Loucy (cell line): ENCODE results near the gene GABRB2.

Experiments used
- H2AFZ ChIP-seq: fragments of 200-600 bp; sonication (generic); 2 replicates; pipeline ENCODE4 v1.6.0; 2016; ENCODE audit warnings: antibody characterized with exemption, mild to moderate bottlenecking, low read length, moderate library complexity
- H3F3A ChIP-seq: fragments of 200-600 bp; 2 replicates; pipeline ENCODE4 v1.6.0; 2016; ENCODE audit warnings: antibody characterized with exemption, low read depth, mild to moderate bottlenecking
- H3K27me3 ChIP-seq: fragments of 200-600 bp; sonication (generic); 2 replicates; pipeline ENCODE4 v1.6.1; 2014; ENCODE audit warnings: low read length, mild to moderate bottlenecking; ENCODE audit not compliant: insufficient read depth, poor library complexity, severe bottlenecking
- H3K36me3 ChIP-seq: fragments of 200-600 bp; sonication (generic); 2 replicates; pipeline ENCODE4 v1.6.1; 2016; ENCODE audit warnings: low read length; ENCODE audit not compliant: insufficient read depth
- H3K4me1 ChIP-seq: fragments of 200-600 bp; sonication (generic); 2 replicates; pipeline ENCODE4 v1.5.1; 2014; ENCODE audit warnings: low read length, mild to moderate bottlenecking; ENCODE audit not compliant: insufficient read depth, poor library complexity, severe bottlenecking
- H3K4me2 ChIP-seq: fragments of 200-600 bp; sonication (generic); 2 replicates; pipeline ENCODE4 v1.6.0; 2014; ENCODE audit warnings: antibody characterized with exemption, low read length, low read depth, mild to moderate bottlenecking; ENCODE audit not compliant: poor library complexity, severe bottlenecking
- H3K4me3 ChIP-seq: fragments of 200-600 bp; sonication (generic); 2 replicates; pipeline ENCODE4 v1.5.1; 2014; ENCODE audit warnings: low read length, mild to moderate bottlenecking, mixed read lengths; ENCODE audit not compliant: poor library complexity, severe bottlenecking
- H3K79me2 ChIP-seq: fragments of 200-600 bp; sonication (generic); 2 replicates; pipeline ENCODE4 v1.6.1; 2014; ENCODE audit warnings: low read length; ENCODE audit not compliant: insufficient read depth
- H3K9ac ChIP-seq: fragments of 200-600 bp; sonication (generic); 2 replicates; pipeline ENCODE4 v1.6.0; 2014; ENCODE audit warnings: mild to moderate bottlenecking, low read depth, low read length, moderate library complexity; ENCODE audit not compliant: poor library complexity, severe bottlenecking
- H3K9me2 ChIP-seq: fragments of 200-600 bp; sonication (generic); replicated peaks from 2 replicates; pipeline ENCODE4 v1.6.1; 2016; ENCODE audit warnings: low read depth, low read length, mixed read lengths
- H3K9me3 ChIP-seq: fragments of 200-600 bp; sonication (generic); 2 replicates; pipeline ENCODE4 v1.6.1; 2014; ENCODE audit warnings: mild to moderate bottlenecking, antibody characterized with exemption, low read length, low read depth; ENCODE audit not compliant: insufficient read depth
- H4K20me1 ChIP-seq: fragments of 200-600 bp; sonication (generic); 2 replicates; pipeline ENCODE4 v1.6.0; 2014; ENCODE audit warnings: antibody characterized with exemption, low read length, mild to moderate bottlenecking; ENCODE audit not compliant: insufficient read depth, poor library complexity, severe bottlenecking
- EZH2phosphoT487 ChIP-seq: fragments of 200-600 bp; IDR thresholded peaks from 2 replicates; pipeline ENCODE4 v1.6.1; 2018; ENCODE audit warnings: antibody characterized with exemption, mild to moderate bottlenecking, moderate library complexity, borderline replicate concordance
- TF ChIP-seq, protein P1 (sequence below): fragments of 200-600 bp; sonication (generic); conservative IDR thresholded peaks from 2 replicates; pipeline ENCODE4 v1.5.1; 2014; ENCODE audit warnings: mild to moderate bottlenecking, antibody characterized with exemption, low read length

GABRB2 gene

DNA sequence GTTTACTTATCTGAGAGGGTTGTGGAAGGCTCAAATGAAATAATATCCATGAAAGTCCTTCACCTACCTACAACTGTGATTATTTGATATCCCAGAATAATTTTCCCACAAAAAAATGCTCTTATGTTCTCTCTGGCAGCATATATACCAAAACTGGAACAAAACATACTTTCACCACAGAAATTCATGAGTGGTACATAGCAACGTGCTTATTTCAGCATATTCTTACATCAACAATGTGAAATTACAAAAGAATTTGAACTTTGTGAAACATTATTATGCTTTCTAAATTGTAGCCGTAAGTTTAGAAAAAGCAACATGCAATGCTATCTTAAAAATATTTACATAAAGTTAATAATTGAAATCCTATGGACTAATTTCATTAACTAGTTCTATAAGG lies 137.1 kb downstream of the GABRB2 start:
- Histone ChIP-seq H3K36me3 (no peaks in the 10 kb centered on the region), H3K9me3 (no peaks in the 10 kb centered on the region), H3K9me2 (no peaks in the 10 kb centered on the region), H3K4me1 (no peaks in the 10 kb centered on the region), H3K4me2 (no peak overlapping the region), H2AFZ (no peak overlapping the region), H3K9ac (no peak overlapping the region), H3K27me3 (no peaks in the 10 kb centered on the region), H4K20me1 (no peaks in the 10 kb centered on the region), H3F3A (no peaks in the 10 kb centered on the region), H3K79me2 (no peaks in the 10 kb centered on the region), H3K4me3 (no peak overlapping the region)
- TF ChIP-seq, protein P1, sequence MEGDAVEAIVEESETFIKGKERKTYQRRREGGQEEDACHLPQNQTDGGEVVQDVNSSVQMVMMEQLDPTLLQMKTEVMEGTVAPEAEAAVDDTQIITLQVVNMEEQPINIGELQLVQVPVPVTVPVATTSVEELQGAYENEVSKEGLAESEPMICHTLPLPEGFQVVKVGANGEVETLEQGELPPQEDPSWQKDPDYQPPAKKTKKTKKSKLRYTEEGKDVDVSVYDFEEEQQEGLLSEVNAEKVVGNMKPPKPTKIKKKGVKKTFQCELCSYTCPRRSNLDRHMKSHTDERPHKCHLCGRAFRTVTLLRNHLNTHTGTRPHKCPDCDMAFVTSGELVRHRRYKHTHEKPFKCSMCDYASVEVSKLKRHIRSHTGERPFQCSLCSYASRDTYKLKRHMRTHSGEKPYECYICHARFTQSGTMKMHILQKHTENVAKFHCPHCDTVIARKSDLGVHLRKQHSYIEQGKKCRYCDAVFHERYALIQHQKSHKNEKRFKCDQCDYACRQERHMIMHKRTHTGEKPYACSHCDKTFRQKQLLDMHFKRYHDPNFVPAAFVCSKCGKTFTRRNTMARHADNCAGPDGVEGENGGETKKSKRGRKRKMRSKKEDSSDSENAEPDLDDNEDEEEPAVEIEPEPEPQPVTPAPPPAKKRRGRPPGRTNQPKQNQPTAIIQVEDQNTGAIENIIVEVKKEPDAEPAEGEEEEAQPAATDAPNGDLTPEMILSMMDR, result no peak
- no peak for TF ChIP-seq EZH2phosphoT487

DNA sequence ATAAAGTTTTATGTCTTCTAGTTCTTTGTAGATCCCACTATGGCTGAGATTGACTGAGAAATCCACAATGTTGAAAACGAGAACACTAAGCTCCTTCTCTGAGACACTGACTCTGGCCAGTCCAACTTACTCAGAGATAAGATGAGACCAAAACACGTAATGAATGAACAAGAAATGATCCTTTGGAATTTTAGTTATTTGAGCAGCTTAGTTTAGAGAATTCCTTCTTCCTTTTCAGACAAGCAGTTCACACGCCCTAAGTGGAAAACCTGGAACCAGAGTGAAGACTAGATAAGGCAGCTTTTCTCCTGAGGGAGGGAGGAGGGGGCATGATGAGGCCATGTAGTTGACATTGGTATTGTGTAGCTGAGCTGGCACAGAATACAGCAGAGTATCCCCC lies 139.6 kb downstream of the GABRB2 start:
- H3K4me1 ChIP-seq, result no peaks in the 10 kb centered on the region
- H3F3A ChIP-seq, result no peaks in the 10 kb centered on the region
- TF ChIP-seq EZH2phosphoT487, result no peak
- TF ChIP-seq, protein P1, result no peak
- no peaks in the 10 kb centered on the region for H3K9me2 ChIP-seq
- H3K9ac ChIP-seq, result no peak overlapping the region
- no peaks in the 10 kb centered on the region for H3K9me3 ChIP-seq
- no peak overlapping the region for H2AFZ ChIP-seq
- H3K79me2 ChIP-seq, result no peaks in the 10 kb centered on the region
- H4K20me1 ChIP-seq, result no peaks in the 10 kb centered on the region
- H3K4me3 ChIP-seq, result no peak overlapping the region
- H3K4me2 ChIP-seq, result no peak overlapping the region
- H3K36me3 ChIP-seq, result no peaks in the 10 kb centered on the region
- H3K27me3 ChIP-seq, result no peaks in the 10 kb centered on the region

- no peaks in the 10 kb centered on the region for H4K20me1 ChIP-seq
- no peak overlapping the region for H2AFZ ChIP-seq
- H3K4me2 ChIP-seq, result no peak overlapping the region
- H3K27me3 ChIP-seq, result no peaks in the 10 kb centered on the region
- no peak overlapping the region for H3K4me3 ChIP-seq
- no peaks in the 10 kb centered on the region for H3K36me3 ChIP-seq
- H3K9me3 ChIP-seq, result no peaks in the 10 kb centered on the region
- no peaks in the 10 kb centered on the region for H3K4me1 ChIP-seq
- H3K79me2 ChIP-seq, result no peaks in the 10 kb centered on the region
- TF ChIP-seq, protein P1, result no peak
- no peak for TF ChIP-seq EZH2phosphoT487
- no peaks in the 10 kb centered on the region for H3F3A ChIP-seq
- H3K9me2 ChIP-seq, result no peaks in the 10 kb centered on the region
- no peak overlapping the region for H3K9ac ChIP-seq
Observed at GRCh38 chr5:161403996-161404395, 142.5 kb downstream of the GABRB2 start.
